Activated T-cell treated with anti-CD3 and anti-CD28 coated beads, Interleukin-2, amount 50 U/mL, for 1 hour (primary cell): ENCODE measurements around the gene KCNJ1.

Experiments used
- DNase-seq: peaks from one replicate; pipeline ENCODE4 v3.0.0-alpha.2; 2020

KCNJ1 gene

DNA sequence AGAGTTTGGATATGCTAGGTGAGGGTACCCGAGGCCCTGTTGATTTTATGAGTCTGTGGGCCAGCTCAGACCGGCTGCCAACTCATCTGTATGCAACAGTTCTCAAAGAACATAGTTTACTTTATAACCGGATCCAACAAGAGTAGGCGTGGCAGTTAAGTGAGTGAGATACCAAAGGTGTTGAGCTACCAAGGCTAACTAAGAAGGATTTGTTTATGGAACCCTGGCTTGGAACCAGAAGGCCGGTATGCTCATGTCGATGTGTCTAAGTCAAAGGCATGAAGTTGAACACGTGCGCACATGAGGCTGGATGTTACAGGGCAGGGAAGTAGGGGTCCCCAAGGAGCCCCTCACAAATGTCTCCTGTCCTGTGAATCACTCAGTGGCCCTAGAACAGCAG lies at the start of gene KCNJ1:
TSS of gene KCNJ1 (minus strand) at position 20 of the 400 bp plus-strand sequence. CDS start 27,053 bp downstream, outside the sequence.
- DNase-seq, result no peak

DNA sequence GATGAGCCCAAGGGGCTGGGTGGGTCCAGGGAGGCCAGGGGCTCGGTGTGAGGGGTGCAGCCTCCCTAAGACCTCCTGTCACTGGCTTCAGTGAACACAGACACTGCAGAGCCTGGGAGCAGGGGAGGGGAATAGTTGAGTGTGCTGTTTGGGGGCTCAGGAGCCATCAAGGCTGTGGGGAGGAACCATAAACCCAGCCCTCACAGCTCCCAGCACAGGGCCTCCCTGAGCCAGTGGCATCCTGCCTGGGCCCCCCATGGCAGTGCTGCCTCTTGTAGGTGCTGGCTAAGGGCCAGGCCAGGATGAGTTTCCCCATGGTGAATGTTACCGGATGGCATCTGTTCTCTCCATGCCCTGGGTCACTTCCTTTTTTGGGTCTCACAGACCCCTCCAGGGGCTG lies 49.6 kb upstream of the KCNJ1 start:
- DNase-seq, result no peak

DNA sequence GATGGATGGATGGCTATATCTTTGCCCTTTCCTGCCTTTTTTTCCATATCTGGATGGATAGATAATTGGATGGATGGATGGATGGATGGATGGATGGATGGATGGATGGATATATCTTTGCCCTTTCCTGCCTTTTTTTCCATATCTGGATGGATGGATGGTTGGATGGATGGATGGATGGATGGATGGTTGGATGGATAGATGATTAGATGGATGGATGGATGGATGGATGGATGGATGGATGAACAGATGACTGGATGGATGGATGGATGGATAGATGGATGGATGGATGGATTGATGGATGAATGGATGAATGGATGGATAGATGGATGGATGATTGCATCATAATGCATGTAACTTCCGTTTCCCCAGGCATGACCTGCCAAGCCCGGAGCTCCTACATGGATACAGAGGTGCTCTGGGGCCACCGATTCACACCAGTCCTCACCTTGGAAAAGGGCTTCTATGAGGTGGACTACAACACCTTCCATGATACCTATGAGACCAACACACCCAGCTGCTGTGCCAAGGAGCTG lies 49.0 kb upstream of the KCNJ1 start:
- no peak for DNase-seq

DNA sequence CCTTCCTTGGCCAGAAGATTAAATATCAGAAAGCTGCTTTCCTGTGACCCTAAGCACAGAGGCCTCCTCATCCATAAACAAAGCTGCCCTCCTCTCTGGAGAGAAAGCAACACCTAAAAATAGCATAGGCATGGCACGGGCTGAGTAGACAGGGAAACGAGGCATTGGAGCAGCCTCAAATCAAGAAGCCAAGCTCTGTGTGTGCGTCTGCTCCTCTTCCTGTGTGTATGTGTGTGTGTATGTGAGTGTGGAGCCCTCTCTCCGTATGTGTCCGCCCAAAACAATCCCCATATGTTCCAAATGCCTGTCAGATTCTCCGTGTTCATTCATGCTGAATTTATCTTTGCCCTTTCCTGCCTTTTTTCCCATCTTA lies 48.0 kb upstream of the KCNJ1 start:
- no peak for DNase-seq

DNA sequence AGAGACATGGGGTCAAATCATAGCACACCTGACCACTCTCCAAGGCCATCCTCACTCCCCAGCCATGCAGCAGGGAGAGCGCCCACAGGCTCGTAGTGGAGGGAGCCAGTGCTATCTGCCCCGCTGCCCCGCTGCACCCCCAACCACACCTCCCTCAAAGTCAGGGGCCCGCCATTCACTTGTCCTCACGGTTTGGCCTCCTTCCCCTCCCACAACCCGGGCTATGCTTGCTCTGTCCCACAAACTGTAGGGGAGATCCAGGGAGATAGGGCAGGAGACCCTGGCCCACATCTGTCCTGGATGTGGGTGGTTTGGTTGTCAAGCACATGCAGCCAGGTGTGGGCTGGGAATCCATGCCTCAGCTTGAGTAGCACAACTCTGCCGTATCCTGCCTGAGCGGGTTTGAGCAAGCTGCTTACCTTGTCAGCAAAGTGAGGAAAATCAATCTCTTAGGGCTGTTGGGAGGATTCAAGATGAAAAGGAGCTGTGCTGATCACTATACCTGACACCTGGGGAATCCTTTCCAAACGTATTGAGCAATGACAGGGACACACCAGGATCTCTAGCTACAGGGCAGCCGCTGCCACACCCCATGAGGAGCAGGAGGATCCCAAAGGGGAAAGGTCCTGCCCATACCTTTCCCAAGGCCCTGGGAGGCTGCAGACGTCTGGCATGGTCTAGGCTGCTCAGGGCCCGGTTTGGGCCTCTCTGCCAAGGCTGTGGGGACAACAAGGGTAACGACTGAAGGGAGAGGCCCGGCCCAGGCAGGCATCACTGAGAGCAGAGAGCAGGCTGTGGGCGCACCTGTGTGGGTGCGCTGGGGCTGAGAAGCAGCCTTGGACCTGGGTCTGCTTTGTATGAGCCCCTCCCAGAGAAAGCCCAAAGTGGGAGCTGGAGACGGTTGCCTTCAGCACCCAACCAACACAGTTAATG lies 47.4 kb upstream of the KCNJ1 start:
- DNase-seq, result no peak

DNA sequence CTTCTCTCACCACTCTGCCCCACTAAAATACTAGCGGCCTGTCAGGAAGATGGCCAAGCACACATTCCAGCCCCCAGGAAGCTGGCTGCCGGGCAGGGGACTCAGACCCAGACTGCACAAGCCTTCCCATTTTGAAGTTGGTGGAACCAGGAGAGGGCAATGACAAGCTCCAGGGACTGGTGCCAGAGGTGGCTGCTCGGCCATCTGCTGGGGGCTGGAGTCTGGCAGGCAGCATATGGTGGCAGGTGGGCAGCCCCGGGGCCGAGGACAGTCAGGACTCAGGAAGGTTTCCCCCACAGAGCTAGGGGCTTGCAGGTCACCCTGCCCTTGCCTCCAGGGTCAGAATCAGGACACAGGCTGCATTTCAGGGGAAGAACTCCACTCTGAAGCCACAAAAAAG lies 46.7 kb upstream of the KCNJ1 start:
- DNase-seq, result no peak

DNA sequence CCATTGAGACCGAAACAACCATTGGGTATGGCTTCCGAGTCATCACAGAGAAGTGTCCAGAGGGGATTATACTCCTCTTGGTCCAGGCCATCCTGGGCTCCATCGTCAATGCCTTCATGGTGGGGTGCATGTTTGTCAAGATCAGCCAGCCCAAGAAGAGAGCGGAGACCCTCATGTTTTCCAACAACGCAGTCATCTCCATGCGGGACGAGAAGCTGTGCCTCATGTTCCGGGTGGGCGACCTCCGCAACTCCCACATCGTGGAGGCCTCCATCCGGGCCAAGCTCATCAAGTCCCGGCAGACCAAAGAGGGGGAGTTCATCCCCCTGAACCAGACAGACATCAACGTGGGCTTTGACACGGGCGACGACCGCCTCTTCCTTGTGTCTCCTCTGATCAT lies 44.6 kb upstream of the KCNJ1 start:
- DNase-seq, result no peak

DNA sequence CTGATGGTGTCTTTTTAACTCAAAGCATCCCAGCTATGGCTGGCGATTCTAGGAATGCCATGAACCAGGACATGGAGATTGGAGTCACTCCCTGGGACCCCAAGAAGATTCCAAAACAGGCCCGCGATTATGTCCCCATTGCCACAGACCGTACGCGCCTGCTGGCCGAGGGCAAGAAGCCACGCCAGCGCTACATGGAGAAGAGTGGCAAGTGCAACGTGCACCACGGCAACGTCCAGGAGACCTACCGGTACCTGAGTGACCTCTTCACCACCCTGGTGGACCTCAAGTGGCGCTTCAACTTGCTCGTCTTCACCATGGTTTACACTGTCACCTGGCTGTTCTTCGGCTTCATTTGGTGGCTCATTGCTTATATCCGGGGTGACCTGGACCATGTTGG lies 44.1 kb upstream of the KCNJ1 start:
- DNase-seq, result no peak

DNA sequence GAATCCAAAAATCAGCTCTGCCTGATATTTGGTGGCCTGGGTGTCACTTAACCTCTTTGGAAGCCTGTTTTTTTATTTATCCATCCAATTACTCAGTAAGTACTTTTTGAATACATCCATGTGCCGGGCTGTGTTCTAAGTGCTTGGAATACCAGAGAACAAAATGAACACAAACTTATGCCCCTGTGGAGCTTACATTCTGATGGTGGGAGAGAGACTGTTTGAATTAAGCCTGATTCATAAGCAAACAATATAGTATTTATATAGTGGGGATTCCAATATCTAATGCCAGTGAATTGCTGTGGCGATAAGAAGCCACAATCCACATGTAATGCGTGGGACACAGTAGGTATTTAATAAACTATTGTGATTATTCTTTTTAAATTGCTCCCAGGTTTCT lies 43.5 kb upstream of the KCNJ1 start:
- no peak for DNase-seq

DNA sequence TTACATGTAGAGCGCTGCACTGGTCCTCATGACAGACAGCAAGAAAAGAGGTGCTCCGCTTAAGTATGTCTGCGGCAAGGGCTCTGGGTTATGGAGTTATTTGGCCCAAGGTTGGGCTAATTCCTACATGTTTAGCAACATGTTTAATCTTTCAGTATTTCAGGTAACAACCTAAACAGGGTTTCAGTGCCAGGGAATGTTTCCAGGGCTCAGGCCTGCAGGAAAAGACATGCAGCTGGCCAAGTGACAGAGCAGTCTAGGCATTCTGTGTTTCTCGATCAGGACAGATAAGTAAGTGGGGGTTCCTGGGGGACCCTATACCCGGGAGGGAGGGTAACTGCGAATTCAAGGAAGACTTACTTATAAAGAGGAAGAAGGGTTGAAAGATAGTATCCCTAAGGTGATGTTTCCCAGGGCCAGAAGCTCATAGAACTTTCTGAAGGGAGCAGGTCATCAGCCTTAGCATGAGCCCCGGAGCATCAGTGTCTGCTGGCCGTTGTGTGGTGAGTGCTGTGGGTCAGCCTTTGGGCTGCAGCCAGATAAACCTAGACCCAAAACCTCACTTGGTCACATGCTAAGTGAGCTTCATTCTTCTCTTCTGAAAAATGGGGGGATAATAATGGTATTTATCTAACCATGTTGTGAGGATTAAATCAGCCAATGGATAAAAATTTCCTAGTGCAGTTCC lies 42.5 kb upstream of the KCNJ1 start:
- no peak for DNase-seq

DNA sequence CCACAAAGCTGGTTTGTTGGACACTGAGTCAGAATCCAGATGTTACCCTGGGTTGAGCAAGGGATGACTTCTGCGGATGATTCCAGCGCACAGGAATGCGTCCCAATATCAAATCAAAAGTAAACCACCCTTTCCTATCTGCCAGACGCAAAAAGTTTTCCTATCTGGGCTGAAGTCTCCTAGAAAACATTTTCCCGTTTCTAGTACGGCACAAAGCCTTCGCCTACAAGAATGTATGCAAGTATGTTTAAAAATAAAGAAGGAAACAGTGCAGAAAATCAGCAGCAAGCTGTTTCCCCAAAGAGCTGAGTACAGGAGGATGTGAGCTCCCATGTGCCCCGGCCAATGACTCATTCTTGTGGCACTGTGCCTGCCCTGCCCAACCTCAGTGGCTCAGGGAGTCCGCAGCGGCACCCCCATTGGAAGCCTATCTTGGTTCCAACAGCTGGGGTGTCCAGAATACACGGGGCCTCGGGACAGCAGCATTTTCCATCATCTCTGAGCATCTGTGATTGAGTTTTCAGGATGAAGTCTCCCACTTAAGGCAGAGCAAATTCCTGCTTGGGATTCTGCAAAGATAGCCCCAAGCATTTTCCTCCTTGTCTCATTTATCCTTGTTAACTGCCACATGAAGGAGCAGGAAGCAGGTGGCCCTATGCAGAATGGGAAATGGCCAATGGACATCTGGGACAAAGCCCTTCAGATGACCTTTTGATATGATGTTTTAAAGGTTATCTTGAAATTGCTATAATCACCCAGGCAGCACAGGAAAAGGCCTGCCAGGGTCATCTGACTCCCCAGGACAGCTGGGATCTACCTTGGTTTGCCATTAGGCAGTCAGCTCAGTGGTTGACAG lies 41.5 kb upstream of the KCNJ1 start:
- DNase-seq, result no peak

DNA sequence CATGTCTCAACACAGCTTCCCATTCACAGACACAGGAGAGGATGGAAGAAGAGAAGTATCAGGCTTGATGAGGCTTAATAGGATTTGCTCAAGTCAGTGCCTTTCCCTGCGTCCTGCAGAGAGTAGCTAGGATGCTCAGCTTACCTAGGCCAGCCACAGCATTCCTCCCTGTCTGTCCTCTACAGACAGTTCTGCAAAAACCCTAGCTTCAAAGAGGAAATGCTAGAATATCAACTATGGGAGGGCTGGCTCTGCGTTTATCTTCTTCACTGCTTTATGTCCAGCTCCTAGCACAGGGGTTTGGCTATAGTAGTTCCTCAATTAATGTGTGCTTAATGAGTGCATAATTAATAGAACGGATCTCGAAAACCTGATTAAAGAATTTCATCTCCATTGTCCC lies 40.5 kb upstream of the KCNJ1 start:
- no peak for DNase-seq

DNA sequence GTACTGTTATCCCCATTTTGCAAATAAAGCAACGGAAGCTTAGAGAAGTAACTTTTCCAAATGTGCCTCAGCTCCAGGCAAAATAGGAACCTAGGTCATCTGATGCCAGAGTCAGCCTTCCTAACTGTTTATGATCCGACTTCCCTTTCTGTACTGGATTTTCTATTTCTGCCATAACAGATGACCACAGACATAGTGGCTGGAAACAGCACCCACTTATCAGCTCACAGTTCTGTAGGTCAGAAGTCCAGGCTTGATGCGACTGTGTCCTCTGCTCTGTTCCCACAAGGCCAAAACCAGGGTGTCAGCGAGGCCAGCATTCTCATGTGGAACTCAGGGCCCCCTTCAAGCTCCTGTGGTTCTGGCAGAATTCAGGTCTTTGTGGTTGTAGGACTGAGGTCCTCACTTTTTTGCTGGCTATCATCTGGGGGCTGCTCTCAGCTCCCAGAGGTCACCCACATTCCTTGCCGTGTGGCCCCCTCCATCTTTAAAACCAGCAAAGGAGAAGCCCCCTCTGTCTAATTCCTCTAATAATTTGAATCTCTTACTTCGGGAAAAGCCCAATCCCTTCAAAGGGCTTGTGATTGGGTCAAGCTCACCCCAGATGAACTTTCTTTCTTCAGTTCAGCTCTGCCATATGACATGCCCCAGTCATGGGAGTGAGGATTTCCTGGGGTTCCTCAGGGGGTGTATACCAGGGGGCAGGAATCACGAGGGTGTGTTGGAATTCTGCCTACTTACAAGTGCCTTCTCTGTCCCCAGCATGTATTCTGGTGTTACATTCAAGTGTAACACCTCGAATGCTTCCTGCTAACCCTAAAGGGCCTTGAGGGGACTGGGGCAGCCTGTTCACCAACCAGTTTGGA lies 39.3 kb upstream of the KCNJ1 start:
- DNase-seq, result no peak

DNA sequence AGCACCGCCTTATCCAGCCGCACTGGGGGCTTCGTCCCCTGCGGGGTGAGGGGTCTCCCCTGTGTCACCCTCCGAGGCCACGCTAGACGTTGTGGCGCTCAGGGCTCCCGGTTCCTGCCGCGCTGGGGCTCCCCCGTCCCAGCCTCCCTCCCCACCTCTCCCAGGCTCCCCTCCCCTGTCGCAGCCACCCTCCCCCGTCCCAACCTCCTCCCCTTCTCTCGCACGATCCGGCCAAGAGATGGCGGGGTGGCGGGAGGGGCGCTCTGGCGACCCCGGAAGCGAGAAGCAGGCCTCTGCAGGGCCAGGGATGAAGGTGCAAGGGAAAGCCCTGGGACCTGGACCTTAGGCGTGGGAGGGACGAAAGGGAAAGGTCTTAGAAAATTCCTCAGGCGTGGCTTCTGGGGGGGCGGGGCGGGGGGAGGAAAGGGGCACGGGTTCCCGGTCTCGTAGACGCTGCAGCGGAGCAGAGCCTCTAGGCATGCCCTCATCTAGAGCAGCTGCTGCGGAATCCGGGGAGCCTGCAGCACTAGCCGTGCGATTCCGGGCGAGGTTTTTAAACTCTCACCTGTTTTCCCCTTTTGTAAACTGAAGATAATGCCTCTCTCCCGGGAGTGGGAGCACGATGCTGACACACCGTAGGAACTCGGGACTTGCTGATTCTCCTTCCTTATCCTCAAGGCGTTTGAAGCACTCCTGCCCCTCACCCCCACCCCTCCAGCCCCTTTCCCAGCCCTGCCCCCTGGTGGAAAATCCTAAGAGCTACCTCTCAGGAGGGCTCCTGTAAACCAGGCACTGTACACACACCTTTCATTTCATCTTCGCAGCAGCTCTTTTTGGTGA lies 38.5 kb upstream of the KCNJ1 start:
- DNase-seq, result peak; percentile 50

DNA sequence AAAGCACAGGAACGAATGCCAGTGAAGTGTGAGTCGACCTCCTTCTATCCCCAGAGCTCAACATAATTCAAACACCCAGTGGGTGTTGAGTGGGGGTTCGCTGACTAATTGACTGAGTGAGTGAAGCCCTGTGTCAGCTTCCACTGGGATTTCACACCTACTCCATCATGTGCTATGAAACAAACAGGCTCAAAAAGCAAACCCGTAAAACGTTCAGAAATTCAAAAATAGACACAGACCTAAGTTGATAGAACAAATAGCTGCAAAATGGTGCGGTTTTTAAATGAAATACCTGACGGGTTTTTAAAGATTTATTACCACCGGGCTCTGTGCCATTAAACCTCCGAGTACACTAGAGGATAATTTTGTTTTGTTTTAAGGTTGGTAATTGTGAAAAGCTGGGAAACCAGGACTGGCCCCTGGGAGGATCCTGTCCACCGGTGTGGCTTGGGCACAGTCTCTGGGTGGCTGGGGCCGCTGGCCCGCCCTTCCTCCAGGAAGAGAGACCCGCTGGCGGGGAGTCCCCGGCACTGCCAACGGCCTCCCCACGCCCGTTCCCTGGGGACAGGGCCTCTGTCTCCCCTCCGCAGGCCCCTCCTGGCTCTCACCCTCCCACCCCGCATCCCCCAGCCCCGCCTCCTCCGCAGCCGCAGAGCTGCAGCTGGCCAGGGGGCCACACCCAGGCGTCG lies 37.7 kb upstream of the KCNJ1 start:
- no peak for DNase-seq

DNA sequence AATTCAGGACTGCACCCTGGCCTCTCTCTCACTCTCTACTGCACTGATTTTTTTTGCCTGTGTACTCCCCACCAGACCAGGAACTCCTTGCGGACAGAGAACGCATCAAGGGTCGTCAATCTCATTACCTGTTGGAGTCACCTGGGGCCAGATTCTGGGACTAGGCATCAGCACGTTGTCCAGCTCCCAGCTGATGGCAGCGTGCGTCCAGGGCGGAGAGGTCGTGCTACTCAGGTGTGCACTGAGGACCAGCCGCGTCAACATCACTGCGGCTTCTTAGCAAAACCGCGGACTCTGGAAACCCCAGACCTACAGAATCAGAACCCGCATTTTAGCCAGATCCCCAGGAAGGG lies 37.2 kb upstream of the KCNJ1 start:
- no peak for DNase-seq

DNA sequence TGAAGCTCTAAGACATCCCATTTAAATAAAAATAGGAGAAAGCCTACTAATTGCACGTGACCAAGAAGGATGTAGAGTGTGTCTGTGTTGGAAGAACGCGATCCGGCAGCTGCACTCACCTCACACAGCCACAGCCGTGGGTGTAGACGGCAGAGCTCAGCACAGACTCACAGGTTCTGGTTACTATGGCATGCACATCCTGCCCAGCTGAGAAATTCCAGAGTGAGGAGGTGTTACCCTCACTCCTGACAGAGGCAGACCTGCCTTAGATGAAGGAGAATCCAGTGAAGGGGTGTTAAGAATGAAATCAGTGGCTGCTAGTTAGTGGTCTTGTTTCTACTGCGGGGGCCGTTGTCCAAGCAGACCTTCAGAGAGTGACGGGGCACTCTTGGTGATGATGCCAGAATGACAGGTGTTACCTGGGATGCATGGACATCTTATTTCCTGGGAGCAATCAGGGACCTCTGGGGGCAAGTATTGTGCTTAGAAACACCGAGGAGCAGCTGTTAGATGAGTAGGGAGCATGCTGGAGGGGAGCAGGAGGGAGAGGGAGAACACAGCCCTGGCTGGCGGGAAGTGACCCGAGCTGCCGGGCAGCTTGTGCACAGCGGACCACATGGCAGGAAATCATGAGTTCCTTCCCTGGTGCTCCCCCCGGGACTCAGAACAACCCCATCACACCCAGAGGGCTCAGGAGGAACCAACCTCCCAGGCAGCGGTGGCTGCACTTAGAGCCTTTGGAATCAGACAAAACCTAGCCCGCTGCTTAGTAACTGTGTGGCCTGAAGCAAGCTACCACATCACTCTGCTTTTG lies 36.4 kb upstream of the KCNJ1 start:
- no peak for DNase-seq

DNA sequence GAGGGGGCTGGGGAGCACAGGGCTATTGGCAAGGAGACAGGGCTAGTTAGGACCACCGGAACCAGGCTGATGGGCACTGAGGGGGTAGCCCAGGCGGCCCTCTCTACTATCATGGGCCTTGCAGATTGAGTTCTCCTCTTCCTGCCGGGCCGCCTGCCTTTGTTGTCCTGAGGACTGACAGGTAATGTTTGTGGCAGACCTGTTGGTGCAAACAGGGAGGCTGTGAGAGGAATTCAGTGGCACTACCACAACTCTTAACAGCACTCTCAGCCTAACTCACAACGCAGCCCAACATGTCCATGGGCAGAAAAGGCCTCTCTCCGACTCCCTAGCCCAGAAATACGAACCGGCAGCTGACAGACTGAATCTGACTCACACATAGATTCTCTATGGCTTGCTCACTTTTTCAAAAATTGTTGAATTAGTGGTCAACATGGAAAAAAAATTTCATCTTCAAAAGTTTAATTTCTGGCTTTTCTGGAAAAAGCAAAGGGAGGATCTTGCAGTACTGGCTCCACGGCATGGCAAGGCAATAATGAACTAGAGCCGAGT lies 35.5 kb upstream of the KCNJ1 start:
- DNase-seq, result no peak
